Panc1 (cell line): ENCODE data around the gene NLRP1. TPM values are rescaled to one million over a fixed set of nuclear protein-coding genes. Genes with fewer than 3 reads are reported as not detected.

Source experiments
- ATAC-seq: fragments of 200-7000 bp; cut with Tn5 transposase; 2 replicates; pipeline ENCODE4 v1.9.1; 2020; ENCODE audit warnings: mild to moderate bottlenecking, moderate library complexity
- BruUV-seq: library from RNA; stranded (reverse); fragments of 400-500 nt; replicated peaks from 2 replicates; lab custom pipeline; 2021; lab: Mats Ljungman, UMichigan
- CTCF ChIA-PET: fragments of 300-600 bp; sonication (Branson Sonifier 250); formaldehyde crosslinking; loops from one replicate; lab custom pipeline; 2022; ENCODE audit warnings: antibody characterized with exemption; lab: Charles Lee
- POLR2A ChIA-PET: fragments of 300-600 bp; sonication (Branson Sonifier 250); formaldehyde crosslinking; loops from one replicate; lab custom pipeline; 2022; ENCODE audit warnings: antibody characterized with exemption; lab: Charles Lee
- DNase-seq: peaks from one replicate; pipeline ENCODE4 v3.0.0-alpha.2; 2010; ENCODE audit warnings: low read depth, low spot score
- H3K27ac ChIP-seq: 2 replicates; pipeline ENCODE4 v1.5.1; 2011; ENCODE audit warnings: mild to moderate bottlenecking, low read length, inconsistent platforms
- H3K27me3 ChIP-seq: fragments of 200-500 bp; sonication (Bioruptor generic); 2 replicates; pipeline ENCODE4 v1.6.0; 2014; ENCODE audit warnings: low read length, inconsistent platforms; ENCODE audit not compliant: control insufficient read depth, insufficient read depth
- H3K36me3 ChIP-seq: fragments of 200-500 bp; sonication (Bioruptor generic); 2 replicates; pipeline ENCODE4 v1.5.1; 2014; ENCODE audit warnings: inconsistent platforms, mild to moderate bottlenecking, low read length, moderate library complexity; ENCODE audit not compliant: control insufficient read depth, insufficient read depth
- H3K4me1 ChIP-seq: 2 replicates; pipeline ENCODE4 v1.5.1; 2011; ENCODE audit warnings: inconsistent platforms, mild to moderate bottlenecking, low read length, moderate library complexity; ENCODE audit not compliant: control insufficient read depth, insufficient read depth
- H3K4me3 ChIP-seq, 2 experiments: 2 replicates each; pipeline ENCODE4 v1.5.1; 2011 to 2012; ENCODE audit warnings: low read depth in 2 of 2, low read length in 2 of 2, mild to moderate bottlenecking in 2 of 2, inconsistent platforms in 1 of 2, moderate library complexity in 1 of 2
- H3K9me3 ChIP-seq: fragments of 200-500 bp; sonication (Bioruptor generic); 2 replicates; pipeline ENCODE4 v1.5.1; 2014; ENCODE audit warnings: low read depth, mild to moderate bottlenecking, inconsistent platforms, low read length, moderate library complexity; ENCODE audit not compliant: control insufficient read depth, insufficient read depth
- POLR2AphosphoS5 ChIP-seq: IDR thresholded peaks from 2 replicates; pipeline ENCODE4 v1.6.1; 2012; ENCODE audit warnings: mild to moderate bottlenecking, low read depth, low read length, moderate library complexity
- SIN3A ChIP-seq: IDR thresholded peaks from 2 replicates; pipeline ENCODE4 v1.6.1; 2012; ENCODE audit warnings: low read depth, mild to moderate bottlenecking, low read length, moderate library complexity, borderline replicate concordance; ENCODE audit not compliant: insufficient read depth
- TCF7L2 ChIP-seq: IDR thresholded peaks from 2 replicates; pipeline ENCODE4 v1.6.1; 2011; ENCODE audit warnings: mild to moderate bottlenecking, low read depth, low read length, inconsistent platforms
- in situ Hi-C: cut with HindIII; loops from 2 replicates; pipeline ENCODE4 v1.10.0; 2016; ENCODE audit warnings: low sequenced_read_pairs, low pct_unique_long_range_greater_than_20kb
- intact Hi-C: fragments of 100-400 bp; cut with micrococcal nuclease; formaldehyde crosslinking; loops from one replicate; pipeline ENCODE4 v1.10.0; 2022; ENCODE audit not compliant: unreplicated experiment
- total RNA-seq: library from RNA; stranded (reverse); gene quantifications from one replicate; pipeline ENCODE4 v1.2.1, GENCODE V29; 2021; ENCODE audit not compliant: unreplicated experiment
- TF ChIP-seq, protein P1 (sequence below): fragments of 450-650 bp; IDR thresholded peaks from 2 replicates; pipeline ENCODE4 v1.5.1; 2017; ENCODE audit warnings: mild to moderate bottlenecking
- TF ChIP-seq, protein P2 (sequence below), 2 experiments: IDR thresholded peaks; 2 replicates each; pipeline ENCODE4 v1.6.1; 2011 to 2012; ENCODE audit warnings: low read depth in 2 of 2, control low read depth in 1 of 2, low read length in 1 of 2, mild to moderate bottlenecking in 1 of 2, moderate library complexity in 1 of 2; ENCODE audit not compliant: insufficient read depth in 1 of 2

Gene NLRP1
- total RNA-seq, 1 experiment from 2014 or later = 0.57 TPM

DNA sequence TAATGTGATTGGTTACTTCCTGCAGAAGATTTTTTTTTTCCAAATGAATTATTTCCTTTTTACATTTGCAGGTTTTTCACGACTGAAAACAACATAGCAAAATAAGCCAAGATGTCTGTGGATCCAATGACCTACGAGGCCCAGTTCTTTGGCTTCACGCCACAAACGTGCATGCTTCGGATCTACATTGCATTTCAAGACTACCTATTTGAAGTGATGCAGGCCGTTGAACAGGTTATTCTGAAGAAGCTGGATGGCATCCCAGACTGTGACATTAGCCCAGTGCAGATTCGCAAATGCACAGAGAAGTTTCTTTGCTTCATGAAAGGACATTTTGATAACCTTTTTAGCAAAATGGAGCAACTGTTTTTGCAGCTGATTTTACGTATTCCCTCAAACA is 95.6 kb downstream of the NLRP1 start:
- no peak for ATAC-seq
- POLR2A ChIA-PET = interaction anchor here (0.6 kb wide), 1 partner anchor 162 kb away, joined by 3 read pairs; no protein-coding TSS in a partner anchor
- DNase-seq = no peak
- BruUV-seq = no TSS peak
- peaks cover 6% of the 10 kb centered on the region for H3K4me1 ChIP-seq
- peaks cover 7% of the 10 kb centered on the region; the same call in 1 of the 2 replicates for H3K9me3 ChIP-seq
- no peaks in the 10 kb centered on the region for H3K27me3 ChIP-seq
- H3K4me3 ChIP-seq = no peak overlapping the region
- CTCF ChIA-PET = no interaction called here
- H3K27ac ChIP-seq = no peak overlapping the region
- in situ Hi-C loops = no loop called here
- TF ChIP-seq, protein P1, sequence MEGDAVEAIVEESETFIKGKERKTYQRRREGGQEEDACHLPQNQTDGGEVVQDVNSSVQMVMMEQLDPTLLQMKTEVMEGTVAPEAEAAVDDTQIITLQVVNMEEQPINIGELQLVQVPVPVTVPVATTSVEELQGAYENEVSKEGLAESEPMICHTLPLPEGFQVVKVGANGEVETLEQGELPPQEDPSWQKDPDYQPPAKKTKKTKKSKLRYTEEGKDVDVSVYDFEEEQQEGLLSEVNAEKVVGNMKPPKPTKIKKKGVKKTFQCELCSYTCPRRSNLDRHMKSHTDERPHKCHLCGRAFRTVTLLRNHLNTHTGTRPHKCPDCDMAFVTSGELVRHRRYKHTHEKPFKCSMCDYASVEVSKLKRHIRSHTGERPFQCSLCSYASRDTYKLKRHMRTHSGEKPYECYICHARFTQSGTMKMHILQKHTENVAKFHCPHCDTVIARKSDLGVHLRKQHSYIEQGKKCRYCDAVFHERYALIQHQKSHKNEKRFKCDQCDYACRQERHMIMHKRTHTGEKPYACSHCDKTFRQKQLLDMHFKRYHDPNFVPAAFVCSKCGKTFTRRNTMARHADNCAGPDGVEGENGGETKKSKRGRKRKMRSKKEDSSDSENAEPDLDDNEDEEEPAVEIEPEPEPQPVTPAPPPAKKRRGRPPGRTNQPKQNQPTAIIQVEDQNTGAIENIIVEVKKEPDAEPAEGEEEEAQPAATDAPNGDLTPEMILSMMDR = no peak
- TF ChIP-seq SIN3A = no peak
- TF ChIP-seq, protein P2, sequence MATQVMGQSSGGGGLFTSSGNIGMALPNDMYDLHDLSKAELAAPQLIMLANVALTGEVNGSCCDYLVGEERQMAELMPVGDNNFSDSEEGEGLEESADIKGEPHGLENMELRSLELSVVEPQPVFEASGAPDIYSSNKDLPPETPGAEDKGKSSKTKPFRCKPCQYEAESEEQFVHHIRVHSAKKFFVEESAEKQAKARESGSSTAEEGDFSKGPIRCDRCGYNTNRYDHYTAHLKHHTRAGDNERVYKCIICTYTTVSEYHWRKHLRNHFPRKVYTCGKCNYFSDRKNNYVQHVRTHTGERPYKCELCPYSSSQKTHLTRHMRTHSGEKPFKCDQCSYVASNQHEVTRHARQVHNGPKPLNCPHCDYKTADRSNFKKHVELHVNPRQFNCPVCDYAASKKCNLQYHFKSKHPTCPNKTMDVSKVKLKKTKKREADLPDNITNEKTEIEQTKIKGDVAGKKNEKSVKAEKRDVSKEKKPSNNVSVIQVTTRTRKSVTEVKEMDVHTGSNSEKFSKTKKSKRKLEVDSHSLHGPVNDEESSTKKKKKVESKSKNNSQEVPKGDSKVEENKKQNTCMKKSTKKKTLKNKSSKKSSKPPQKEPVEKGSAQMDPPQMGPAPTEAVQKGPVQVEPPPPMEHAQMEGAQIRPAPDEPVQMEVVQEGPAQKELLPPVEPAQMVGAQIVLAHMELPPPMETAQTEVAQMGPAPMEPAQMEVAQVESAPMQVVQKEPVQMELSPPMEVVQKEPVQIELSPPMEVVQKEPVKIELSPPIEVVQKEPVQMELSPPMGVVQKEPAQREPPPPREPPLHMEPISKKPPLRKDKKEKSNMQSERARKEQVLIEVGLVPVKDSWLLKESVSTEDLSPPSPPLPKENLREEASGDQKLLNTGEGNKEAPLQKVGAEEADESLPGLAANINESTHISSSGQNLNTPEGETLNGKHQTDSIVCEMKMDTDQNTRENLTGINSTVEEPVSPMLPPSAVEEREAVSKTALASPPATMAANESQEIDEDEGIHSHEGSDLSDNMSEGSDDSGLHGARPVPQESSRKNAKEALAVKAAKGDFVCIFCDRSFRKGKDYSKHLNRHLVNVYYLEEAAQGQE (IDR thresholded peaks at IDR 0.05; ENCODE audit: insufficient read depth in 1 of 2, low read depth in 2 of 2, low read length in 1 of 2) = no peak
- TF ChIP-seq POLR2AphosphoS5 = no peak
- TF ChIP-seq TCF7L2 = no peak
- peaks cover 12% of the 10 kb centered on the region for H3K36me3 ChIP-seq
- intact Hi-C loops = no loop called here

DNA sequence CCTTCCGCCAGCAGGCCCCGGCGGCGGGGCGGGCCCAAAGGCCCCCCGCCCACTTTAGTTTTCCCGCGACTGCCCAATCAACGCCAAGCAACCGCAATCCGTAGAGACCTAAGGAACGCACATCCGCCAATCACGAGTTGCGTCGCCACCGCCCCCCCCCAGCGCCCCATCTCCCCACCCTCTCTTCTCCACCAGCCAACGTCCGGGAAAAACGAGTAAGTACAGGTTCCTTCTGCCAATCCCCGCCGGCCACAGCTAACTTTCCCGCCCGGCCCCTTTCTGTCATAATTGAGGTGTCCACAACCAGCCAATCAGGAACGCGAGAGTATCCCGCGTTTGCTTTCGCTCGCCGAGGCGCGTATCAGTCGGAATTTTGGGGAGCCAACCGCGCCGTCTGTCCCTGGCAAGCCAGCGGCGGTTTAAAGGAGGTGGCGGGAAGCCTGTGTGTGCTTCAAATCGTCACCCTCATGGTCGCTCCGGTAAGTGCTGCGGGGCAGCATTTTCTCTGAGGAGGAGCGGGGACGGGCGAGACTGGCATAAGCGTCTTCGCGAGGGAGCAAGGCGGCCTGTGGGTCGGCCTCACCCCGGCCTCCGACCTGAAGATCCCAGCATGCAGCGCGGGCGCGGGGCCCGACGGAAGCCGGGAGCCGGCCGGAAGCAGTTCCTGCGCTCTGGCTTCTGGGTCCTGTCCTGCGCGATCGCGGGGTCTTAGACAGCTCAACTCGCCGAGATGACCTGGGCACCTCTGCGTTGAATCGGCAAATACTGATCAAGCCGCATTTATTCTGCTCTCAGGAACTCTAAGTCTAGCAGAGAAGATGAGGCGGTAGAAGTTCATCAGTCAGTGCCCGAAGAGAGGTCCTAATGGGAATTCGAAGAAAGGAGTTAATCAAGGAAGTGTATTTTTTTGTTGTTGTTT is 97.8 kb downstream of the NLRP1 start, which contains the start of gene MIS12:
TSS of gene MIS12 (plus strand) at position 361 of the 919 bp plus-strand sequence. CDS start 2,297 bp downstream, outside the sequence.
- H3K4me3 ChIP-seq = peak within 1 kb of the TSS; percentile 85 to 98
- intact Hi-C loops (no loop called here), in situ Hi-C loops (no loop called here)
- ChIA-PET POLR2A (interaction anchor here (0.7 kb wide), 4 partner anchors 7 to 963 kb away, joined by 3 read pairs; no protein-coding TSS in a partner anchor), CTCF (no interaction called here)
- no TSS peak for BruUV-seq
- peaks cover 17% of the 10 kb centered on the region for H3K36me3 ChIP-seq
- ATAC-seq = peak; percentile 97
- peak; percentile 87 for DNase-seq
- peaks cover 6% of the 10 kb centered on the region for H3K4me1 ChIP-seq
- no peaks in the 10 kb centered on the region for H3K27me3 ChIP-seq
- peak within 1 kb of the TSS; percentile 94 for H3K27ac ChIP-seq
- peaks cover 7% of the 10 kb centered on the region; the same call in 1 of the 2 replicates for H3K9me3 ChIP-seq
- TF ChIP-seq POLR2AphosphoS5 (peak; percentile 81), SIN3A (no peak)
